ENCODE results near the gene ULK4. TPM values are rescaled to one million over a fixed set of nuclear protein-coding genes. Genes with fewer than 3 reads are reported as not detected.

ULK4 gene
- total and polyA plus RNA-seq, 2 of the 8 experiments (the other 6 are each of a cell fraction or from before 2014, with no cell fraction given): 3.0 to 10.8 TPM

GRCh38 chr3:41653571-41654239 is 308.2 kb downstream of the ULK4 start:
- H3K9ac ChIP-seq (replicated peaks in 1 of 4; ENCODE audit: extremely low read depth in 1 of 4, low read depth in 3 of 4, low read length in 3 of 4): no peak overlapping the region
- H3K27me3 ChIP-seq (replicated peaks in 1 of 4; ENCODE audit: control insufficient read depth in 3 of 4, extremely low read depth in 1 of 4, insufficient read depth in 3 of 4, low read length in 3 of 4): no peaks in the 10 kb centered on the region
- H3K79me1 ChIP-seq (ENCODE audit: low read depth, low read length): no peaks in the 10 kb centered on the region
- CTCF ChIA-PET (ENCODE audit: partially characterized antibody): no interaction called here
- H3K4me3 ChIP-seq (ENCODE audit: extremely low read depth in 1 of 4, insufficient read depth in 2 of 4, low read depth in 3 of 4, low read length in 4 of 4): no peak overlapping the region
- H4K20me1 ChIP-seq (replicated peaks in 1 of 2; ENCODE audit: control insufficient read depth in 1 of 2, insufficient read depth in 2 of 2, low read length in 2 of 2): no peaks in the 10 kb centered on the region
- H3K4ac ChIP-seq (replicated peaks; ENCODE audit: insufficient read length, low read depth, low read length): no peak overlapping the region
- peaks cover 0 to under 1% (median 0%) of the 10 kb centered on the region in 4 experiments; a peak in 1 of 8 replicates for H3K36me3 ChIP-seq (ENCODE audit: control insufficient read depth in 2 of 4, insufficient read depth in 4 of 4, low read length in 3 of 4)
- H3K23ac ChIP-seq (ENCODE audit: insufficient read length): no peak overlapping the region
- H3K9me3 ChIP-seq (ENCODE audit: insufficient read depth in 2 of 2, low read depth in 1 of 2, low read length in 1 of 2): peaks cover 15 to 16% of the 10 kb centered on the region in 2 experiments
- POLR2A ChIA-PET (ENCODE audit: partially characterized antibody): no interaction called here
- H3K79me2 ChIP-seq (ENCODE audit: control insufficient read depth in 1 of 2, insufficient read depth in 2 of 2, low read length in 2 of 2): no peaks in the 10 kb centered on the region
- H2BK5ac ChIP-seq (ENCODE audit: low read depth, low read length): no peak overlapping the region
- no peak overlapping the region for H4K91ac ChIP-seq (replicated peaks; ENCODE audit: insufficient read length, low read length)
- no peak overlapping the region for H3K56ac ChIP-seq (replicated peaks; ENCODE audit: insufficient read length, low read depth, low read length)
- H3K23me2 ChIP-seq (ENCODE audit: low read depth, low read length): no peaks in the 10 kb centered on the region
- FAIRE-seq (no peak), DNase-seq (ENCODE audit: low read depth in 1 of 2, low spot score in 2 of 2) (no peak)
- no peak overlapping the region for H3K14ac ChIP-seq (ENCODE audit: insufficient read length)
- H2BK12ac ChIP-seq (ENCODE audit: low read depth, low read length): no peak overlapping the region
- TF ChIP-seq TEAD4 (IDR thresholded peaks at IDR 0.05; ENCODE audit: low read depth, low read length) (no peak), BCL11A (IDR thresholded peaks at IDR 0.05; ENCODE audit: low read depth in 2 of 2, low read length in 2 of 2) (no peak), KDM4A (IDR thresholded peaks at IDR 0.05; ENCODE audit: low read depth, low read length, severe bottlenecking) (no peak), CHD2 (IDR thresholded peaks at IDR 0.05; ENCODE audit: low read length) (no peak), BRCA1 (IDR thresholded peaks at IDR 0.05; ENCODE audit: low read depth, low read length) (no peak), HDAC6 (IDR thresholded peaks at IDR 0.05; ENCODE audit: low read depth, low read length) (no peak), GTF2F1 (IDR thresholded peaks at IDR 0.05; ENCODE audit: borderline replicate concordance, low read depth, low read length) (no peak)
- TF ChIP-seq, protein P1, sequence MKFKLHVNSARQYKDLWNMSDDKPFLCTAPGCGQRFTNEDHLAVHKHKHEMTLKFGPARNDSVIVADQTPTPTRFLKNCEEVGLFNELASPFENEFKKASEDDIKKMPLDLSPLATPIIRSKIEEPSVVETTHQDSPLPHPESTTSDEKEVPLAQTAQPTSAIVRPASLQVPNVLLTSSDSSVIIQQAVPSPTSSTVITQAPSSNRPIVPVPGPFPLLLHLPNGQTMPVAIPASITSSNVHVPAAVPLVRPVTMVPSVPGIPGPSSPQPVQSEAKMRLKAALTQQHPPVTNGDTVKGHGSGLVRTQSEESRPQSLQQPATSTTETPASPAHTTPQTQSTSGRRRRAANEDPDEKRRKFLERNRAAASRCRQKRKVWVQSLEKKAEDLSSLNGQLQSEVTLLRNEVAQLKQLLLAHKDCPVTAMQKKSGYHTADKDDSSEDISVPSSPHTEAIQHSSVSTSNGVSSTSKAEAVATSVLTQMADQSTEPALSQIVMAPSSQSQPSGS (IDR thresholded peaks at IDR 0.05; ENCODE audit: low read length): no peak
- H4K8ac ChIP-seq (ENCODE audit: extremely low read depth, insufficient read depth, low read length): no peak overlapping the region
- 100% methylated on average over 2 of the region's 2 CpGs; no CpG with 5 or more reads in 1 of the 2 experiments for WGBS, 2 experiments (ENCODE audit: extremely low coverage in 1 of 2, insufficient coverage in 1 of 2, insufficient read length in 1 of 2, insufficient replicate concordance in 2 of 2, low coverage in 1 of 2, low lambda C conversion rate in 2 of 2, missing lambda C conversion rate in 1 of 2)
- H2BK20ac ChIP-seq (ENCODE audit: low read length): no peak overlapping the region
- H3K27ac ChIP-seq (ENCODE audit: low read depth, low read length): no peak overlapping the region
- no peak overlapping the region for H2BK15ac ChIP-seq (ENCODE audit: low read length)
- H2AK5ac ChIP-seq (ENCODE audit: low read depth, low read length): no peak overlapping the region
- no peak overlapping the region for H2AFZ ChIP-seq (ENCODE audit: low read length)
- no peak overlapping the region for H3K4me2 ChIP-seq (ENCODE audit: insufficient read depth in 1 of 2, low read depth in 2 of 2, low read length in 2 of 2)
- H3K18ac ChIP-seq (ENCODE audit: extremely low read depth, low read length): no peak overlapping the region
- no peak overlapping the region for H4K5ac ChIP-seq (ENCODE audit: insufficient read length, low read depth, low read length)
- no peak overlapping the region for H2BK120ac ChIP-seq (replicated peaks; ENCODE audit: low read depth, low read length)
- H3K4me1 ChIP-seq (replicated peaks in 1 of 4; ENCODE audit: control insufficient read depth in 3 of 4, insufficient read depth in 4 of 4, low read length in 3 of 4): no peaks in the 10 kb centered on the region; a peak in 2 of 7 replicates

Data from H1 (cell line).